ENCODE measurements around the gene CHKA.

CHKA gene

GRCh38 chr11:68136866-68137265 lies 15.7 kb upstream of the CHKA start:
- H3K4me1 ChIP-seq (ENCODE audit: low read depth, poor library complexity, severe bottlenecking): peaks cover 9% of the 10 kb centered on the region
- H3K27ac ChIP-seq: no peak overlapping the region
- no peaks in the 10 kb centered on the region for H3K36me3 ChIP-seq (ENCODE audit: insufficient read depth)
- H3K9ac ChIP-seq: no peak overlapping the region
- no peak for TF ChIP-seq CTCF (conservative IDR thresholded peaks at IDR 0.05; ENCODE audit: low read depth, low read length)
- H3K79me2 ChIP-seq (ENCODE audit: insufficient read depth, low read depth): no peaks in the 10 kb centered on the region
- no peak overlapping the region for H3K4me3 ChIP-seq (IDR thresholded peaks at IDR 0.05; ENCODE audit: insufficient read depth, low read depth, low read length)
- H4K20me1 ChIP-seq (ENCODE audit: insufficient read depth): no peaks in the 10 kb centered on the region
- H3K27me3 ChIP-seq (ENCODE audit: insufficient read depth, low read depth): no peaks in the 10 kb centered on the region
- H2AFZ ChIP-seq (ENCODE audit: low read depth): no peak overlapping the region
- no peak overlapping the region for H3K4me2 ChIP-seq

- TF ChIP-seq CTCF (conservative IDR thresholded peaks at IDR 0.05; ENCODE audit: low read depth, low read length): no peak
- no peaks in the 10 kb centered on the region for H4K20me1 ChIP-seq (ENCODE audit: insufficient read depth)
- H3K79me2 ChIP-seq (ENCODE audit: insufficient read depth, low read depth): no peaks in the 10 kb centered on the region
- no peak overlapping the region for H3K4me2 ChIP-seq
- H3K4me1 ChIP-seq (ENCODE audit: low read depth, poor library complexity, severe bottlenecking): no peaks in the 10 kb centered on the region
- H3K9ac ChIP-seq: no peak overlapping the region
- no peak overlapping the region for H3K27ac ChIP-seq
- no peaks in the 10 kb centered on the region for H3K36me3 ChIP-seq (ENCODE audit: insufficient read depth)
- H3K4me3 ChIP-seq (IDR thresholded peaks at IDR 0.05; ENCODE audit: insufficient read depth, low read depth, low read length): no peak overlapping the region
- H3K27me3 ChIP-seq (ENCODE audit: insufficient read depth, low read depth): no peaks in the 10 kb centered on the region
- no peak overlapping the region for H2AFZ ChIP-seq (ENCODE audit: low read depth)
Observed at GRCh38 chr11:68135161-68135560, 14.0 kb upstream of the CHKA start.

GRCh38 chr11:68133761-68134160 lies 12.6 kb upstream of the CHKA start:
- H3K27ac ChIP-seq: no peak overlapping the region

GRCh38 chr11:68130121-68130520 lies 8.9 kb upstream of the CHKA start:
- H2AFZ ChIP-seq (ENCODE audit: low read depth): no peak overlapping the region
- H3K4me2 ChIP-seq: no peak overlapping the region
- H3K36me3 ChIP-seq (ENCODE audit: insufficient read depth): no peaks in the 10 kb centered on the region
- no peak overlapping the region for H3K27ac ChIP-seq
- H3K79me2 ChIP-seq (ENCODE audit: insufficient read depth, low read depth): no peaks in the 10 kb centered on the region
- H4K20me1 ChIP-seq (ENCODE audit: insufficient read depth): no peaks in the 10 kb centered on the region
- H3K4me3 ChIP-seq (IDR thresholded peaks at IDR 0.05; ENCODE audit: insufficient read depth, low read depth, low read length): no peak overlapping the region
- H3K9ac ChIP-seq: no peak overlapping the region
- no peaks in the 10 kb centered on the region for H3K27me3 ChIP-seq (ENCODE audit: insufficient read depth, low read depth)
- no peaks in the 10 kb centered on the region for H3K4me1 ChIP-seq (ENCODE audit: low read depth, poor library complexity, severe bottlenecking)
- no peak for TF ChIP-seq CTCF (conservative IDR thresholded peaks at IDR 0.05; ENCODE audit: low read depth, low read length)

More at GRCh38 chr11:68133761-68134160, 12.6 kb upstream of the CHKA start:
- Histone ChIP-seq H3K79me2 (ENCODE audit: insufficient read depth, low read depth) (no peaks in the 10 kb centered on the region), H2AFZ (ENCODE audit: low read depth) (no peak overlapping the region), H3K36me3 (ENCODE audit: insufficient read depth) (no peaks in the 10 kb centered on the region), H3K4me2 (no peak overlapping the region), H3K9ac (no peak overlapping the region), H3K27me3 (ENCODE audit: insufficient read depth, low read depth) (no peaks in the 10 kb centered on the region), H4K20me1 (ENCODE audit: insufficient read depth) (no peaks in the 10 kb centered on the region), H3K4me3 (IDR thresholded peaks at IDR 0.05; ENCODE audit: insufficient read depth, low read depth, low read length) (no peak overlapping the region), H3K4me1 (ENCODE audit: low read depth, poor library complexity, severe bottlenecking) (no peaks in the 10 kb centered on the region)
- TF ChIP-seq CTCF (conservative IDR thresholded peaks at IDR 0.05; ENCODE audit: low read depth, low read length): no peak
